GM20431 (cell line): ENCODE data around the gene FRMD4B.
"Not testable (repeated sequence)": the region's sequence is repeated elsewhere in the genome, so short reads cannot be mapped to it uniquely, and the experiment has no call there.

Experiments
- in situ Hi-C: fragments of 300-500 bp; cut with MseI, MboI; formaldehyde crosslinking; loops from one replicate; pipeline ENCODE4 v1.15.0; 2020; ENCODE audit warnings: low sequenced_read_pairs; ENCODE audit not compliant: unreplicated experiment

The FRMD4B gene

DNA sequence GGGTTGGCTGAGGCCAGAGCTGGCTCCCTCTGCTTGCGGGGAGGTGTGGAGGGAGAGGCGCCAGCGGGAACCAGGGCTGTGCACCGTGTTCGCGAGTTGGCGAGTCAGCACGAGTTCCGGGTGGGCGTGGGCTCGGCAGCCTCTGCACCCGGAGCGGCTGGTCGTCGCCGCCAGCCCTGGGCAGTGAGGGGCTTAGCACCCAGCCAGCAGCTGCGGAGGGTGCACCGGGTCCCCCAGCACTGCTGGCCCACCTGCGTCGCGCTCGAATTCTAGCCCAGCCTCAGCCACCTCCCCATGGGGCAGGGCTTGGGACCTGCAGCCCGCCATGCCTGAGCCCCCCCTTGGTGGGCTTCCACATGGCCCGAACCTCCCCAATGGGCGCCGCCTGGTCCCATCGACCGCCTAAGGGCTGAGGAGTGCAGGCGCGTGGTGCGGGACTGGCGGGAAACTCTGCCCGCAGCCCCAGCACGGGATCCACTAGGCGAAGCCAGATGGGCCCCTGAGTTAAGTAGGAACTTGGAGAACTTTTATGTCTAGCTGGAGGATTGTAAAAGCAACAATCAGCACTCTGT is 125.6 kb downstream of the FRMD4B start:
- in situ Hi-C loops = no loop called here

DNA sequence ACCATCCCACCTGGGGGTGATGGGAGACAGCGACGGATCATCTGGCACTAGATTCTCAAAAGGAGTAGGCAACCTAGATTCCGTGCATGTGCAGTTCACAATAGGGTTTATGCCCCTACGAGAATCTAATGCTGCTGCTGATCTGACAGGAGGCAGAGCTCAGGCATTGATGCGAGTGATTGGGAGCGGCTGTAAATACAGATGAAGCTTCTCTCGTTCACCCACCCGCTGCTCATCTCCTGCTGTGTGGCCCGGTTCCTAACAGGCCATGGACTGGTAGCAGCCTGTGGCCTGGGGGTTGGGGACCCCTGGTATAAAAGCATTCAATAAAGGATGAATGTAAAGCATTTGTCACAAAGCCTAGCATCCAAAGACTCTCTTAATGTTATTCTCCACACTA is 126.8 kb downstream of the FRMD4B start:
- in situ Hi-C loops = no loop called here

DNA sequence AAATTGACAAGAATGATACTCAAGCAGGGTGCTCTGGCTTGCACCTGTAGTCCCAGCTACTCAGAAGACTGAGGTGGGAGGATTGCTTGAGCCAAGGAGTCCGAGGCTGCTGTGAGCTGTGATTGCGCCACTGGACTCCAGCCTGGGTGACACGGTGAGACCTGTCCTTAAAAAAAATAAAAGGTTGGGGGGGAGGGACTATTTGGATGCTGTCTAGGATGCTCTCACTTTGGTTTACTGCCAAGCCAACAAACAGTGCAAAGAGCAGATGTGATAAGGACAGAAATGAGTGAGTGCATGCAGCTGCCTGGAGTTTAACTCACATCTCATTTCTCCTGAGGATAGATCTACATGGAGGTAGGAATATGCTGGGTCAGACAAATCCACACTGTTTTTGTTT is 130.0 kb downstream of the FRMD4B start:
- in situ Hi-C loops = no loop called here

DNA sequence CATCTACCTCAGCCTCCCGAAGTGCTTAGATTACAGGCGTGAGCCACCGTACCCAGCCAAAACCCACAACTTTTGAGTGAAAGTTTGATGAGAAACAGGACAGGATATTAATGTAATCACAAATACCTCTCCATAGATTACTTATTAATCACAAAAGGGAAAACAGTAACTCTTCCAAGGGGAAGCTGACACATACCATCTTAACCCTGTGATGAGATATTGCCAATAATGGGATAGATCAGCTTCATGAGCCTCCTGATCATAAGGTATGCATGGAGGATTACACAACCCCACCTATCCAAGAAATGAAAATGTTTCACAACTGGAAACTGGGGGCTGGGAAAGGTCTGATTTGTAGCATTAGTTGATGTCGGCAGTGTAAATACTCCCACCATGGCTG is 131.5 kb downstream of the FRMD4B start:
- in situ Hi-C loops = no loop called here

DNA sequence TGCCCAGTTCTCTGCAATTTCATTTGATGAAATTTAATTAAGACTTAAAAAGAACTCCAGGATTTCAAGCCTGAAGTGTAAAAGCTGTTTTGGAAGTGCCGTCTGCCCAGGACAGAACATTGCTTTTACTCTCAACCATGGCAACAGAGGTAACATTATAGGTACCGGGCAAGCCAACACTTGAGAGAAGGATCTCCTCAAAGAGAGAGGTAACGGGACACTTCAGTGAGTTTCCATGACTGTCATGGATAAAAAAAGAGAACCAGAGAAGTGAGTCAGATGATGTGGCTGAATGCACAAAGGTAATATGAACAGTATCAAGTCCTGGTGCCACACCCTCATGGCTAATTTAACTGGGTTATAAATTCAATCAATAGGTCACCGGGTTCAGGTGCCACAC is 133.3 kb downstream of the FRMD4B start:
- in situ Hi-C loops = no loop called here

DNA sequence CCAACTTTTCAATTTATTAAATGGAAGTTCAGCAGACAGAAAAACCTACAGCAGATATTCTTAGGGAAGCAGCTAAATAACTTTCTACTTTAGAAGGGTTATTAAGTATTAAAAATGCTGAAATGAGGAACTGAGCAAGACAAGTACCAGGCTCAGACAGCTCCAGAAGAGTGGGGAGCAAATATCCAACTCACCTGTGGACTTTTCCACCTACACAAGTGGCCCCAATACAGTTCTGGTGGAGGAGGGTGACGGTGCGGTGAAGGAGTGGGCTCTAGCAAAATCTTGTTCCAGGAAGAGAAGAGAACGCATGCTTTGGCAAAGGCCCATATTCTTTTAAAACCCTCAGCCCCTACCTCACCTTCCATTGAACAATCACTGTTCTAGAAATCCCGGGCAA is 133.7 kb downstream of the FRMD4B start:
- in situ Hi-C loops = no loop called here

DNA sequence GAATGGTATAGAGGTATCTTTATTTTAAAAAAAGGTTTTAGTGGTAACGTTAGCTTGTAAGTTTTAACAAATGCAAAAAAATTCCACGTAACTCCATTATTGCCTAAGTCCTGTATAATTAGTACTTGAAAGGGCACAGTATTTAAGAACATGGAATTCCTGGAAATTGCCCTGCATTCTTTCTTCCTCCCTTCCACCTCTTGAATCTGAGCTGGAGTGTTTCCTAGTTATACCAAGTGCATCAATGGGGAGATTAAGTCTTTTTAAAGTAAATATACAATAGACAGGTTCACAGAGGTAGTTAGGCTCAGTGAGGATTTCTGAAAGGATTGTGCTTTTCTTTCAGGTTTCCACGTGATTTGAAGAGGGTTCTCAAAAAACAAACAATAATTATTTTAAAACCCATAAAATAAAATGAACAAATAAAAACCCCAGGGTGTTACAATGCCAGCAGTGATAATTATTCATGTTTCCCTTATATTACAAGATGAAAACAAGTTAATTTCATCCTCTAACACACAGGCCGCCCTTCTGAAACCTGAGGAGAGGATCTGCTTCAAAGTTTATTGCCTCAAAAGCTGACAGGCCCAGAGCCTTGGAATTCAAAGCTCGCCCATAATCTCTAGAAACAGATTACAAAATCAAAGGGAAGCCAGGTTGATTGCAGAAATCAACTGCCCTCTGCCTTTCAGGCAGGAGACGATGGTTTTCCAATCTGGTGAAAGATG is 134.6 kb downstream of the FRMD4B start:
- in situ Hi-C loops = no loop called here

DNA sequence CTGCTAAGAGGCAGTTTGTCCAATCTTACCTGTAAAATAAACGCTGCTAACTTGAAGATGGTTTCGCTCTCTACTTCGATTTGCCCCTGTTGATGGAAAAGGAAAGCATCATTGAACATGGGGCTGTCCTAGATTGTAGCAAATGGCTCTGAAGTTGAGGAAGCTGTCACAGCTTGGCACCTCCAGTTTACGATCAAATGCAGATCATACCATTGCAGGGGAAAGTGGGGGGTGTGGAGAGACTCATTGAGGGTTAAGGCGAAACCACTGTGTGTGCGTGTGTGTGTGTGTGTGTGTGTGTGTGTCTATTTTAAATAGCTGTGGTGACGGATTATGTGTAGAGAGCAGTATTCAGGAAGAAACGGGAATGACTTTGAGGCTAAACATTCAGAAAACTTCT is 135.9 kb downstream of the FRMD4B start:
- in situ Hi-C loops = no loop called here

DNA sequence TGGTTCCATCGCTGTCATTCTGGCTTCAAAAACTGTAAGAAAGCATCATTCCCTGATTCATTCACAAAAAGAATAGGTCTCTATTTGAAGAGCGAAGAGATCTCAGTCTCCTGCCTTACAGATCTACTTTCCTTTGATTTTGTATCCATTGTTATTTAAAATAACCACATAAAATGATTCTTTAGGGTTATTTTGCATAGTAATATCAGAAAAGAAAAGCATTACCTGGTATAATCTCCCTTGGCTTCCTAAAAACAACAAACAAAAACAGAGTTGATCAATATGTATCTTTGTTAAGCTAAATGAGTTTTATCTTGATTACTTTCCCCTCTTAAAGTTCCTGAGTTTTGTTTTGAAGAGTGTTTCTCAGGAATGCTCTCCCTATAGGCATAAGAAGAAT is 136.9 kb downstream of the FRMD4B start:
- in situ Hi-C loops = no loop called here

DNA sequence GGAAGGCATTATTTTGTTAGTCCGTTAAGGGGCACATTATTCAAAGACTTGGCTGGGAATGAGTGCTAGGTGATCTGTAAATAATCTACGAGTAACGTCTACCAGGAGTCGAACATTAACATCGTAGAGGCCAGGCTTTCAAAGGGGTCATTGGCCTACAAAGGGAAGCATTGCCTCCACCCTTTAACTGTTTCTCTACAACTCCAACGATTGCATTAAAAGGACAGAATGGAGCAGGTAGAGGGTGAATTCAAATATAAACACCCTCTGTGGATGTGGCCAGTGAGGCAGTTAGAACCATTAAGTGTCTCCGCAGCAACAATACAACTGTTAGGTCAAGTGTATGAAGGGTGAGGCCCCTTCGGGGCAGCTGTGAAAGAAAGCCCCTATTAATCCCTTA is 137.5 kb downstream of the FRMD4B start:
- in situ Hi-C loops = no loop called here

DNA sequence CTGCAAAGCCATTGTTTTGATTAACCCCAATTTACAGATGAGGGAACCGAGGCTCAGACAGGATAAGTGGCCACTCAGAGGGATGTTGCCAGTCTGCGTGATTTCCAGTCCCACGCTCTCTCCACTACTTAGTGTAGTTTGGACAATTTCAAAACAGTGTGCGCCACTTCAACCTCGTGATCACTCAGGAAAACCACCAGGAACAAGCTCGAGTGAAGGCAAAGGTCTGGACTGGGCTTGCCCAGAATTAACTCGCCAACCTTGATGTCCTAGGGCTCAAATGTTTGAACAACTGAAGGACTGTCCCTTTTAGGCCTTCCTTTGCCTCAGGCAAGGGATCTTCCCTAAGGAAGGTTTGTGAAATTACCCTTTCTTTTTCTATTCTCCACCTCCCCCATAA is 139.3 kb downstream of the FRMD4B start:
- in situ Hi-C loops = no loop called here

DNA sequence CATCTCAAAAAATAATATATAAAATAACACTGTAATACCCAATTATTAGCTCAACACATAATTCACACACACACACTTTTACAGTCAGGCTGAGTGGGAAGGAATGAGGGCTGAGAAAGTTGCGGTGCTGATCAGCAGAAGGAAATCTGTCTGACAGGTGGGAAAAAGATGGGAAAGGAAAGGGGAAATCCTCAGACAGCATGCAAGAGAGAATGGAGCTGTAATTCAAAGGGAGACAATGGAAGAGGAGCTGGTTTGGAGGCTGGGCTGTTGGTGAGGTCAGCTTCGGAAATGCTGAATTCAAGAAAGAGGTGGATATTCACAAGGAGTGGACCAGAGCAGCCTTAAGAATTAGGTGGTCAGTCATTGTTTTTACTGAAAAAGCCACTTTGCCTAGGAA is 141.8 kb downstream of the FRMD4B start:
- in situ Hi-C loops = no loop called here

DNA sequence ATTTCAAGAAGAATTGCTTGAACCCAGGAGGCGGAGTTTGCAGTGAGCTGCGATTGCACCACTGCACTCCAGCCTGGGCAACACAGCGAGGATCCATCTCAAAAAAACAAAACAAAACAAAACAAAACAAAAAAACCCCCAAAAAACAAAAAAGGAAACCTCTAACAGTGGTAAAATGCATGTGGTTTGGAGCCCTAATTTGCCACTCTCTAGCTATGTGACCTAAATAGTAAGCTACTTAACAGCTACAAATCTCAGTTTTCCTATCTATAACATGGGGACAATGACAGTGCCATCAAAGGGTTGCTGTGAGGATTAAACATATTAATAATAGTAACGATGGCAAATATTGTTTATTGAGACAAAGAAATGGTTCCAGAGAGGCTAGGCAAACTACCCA is 144.1 kb downstream of the FRMD4B start:
- in situ Hi-C loops = no loop called here

DNA sequence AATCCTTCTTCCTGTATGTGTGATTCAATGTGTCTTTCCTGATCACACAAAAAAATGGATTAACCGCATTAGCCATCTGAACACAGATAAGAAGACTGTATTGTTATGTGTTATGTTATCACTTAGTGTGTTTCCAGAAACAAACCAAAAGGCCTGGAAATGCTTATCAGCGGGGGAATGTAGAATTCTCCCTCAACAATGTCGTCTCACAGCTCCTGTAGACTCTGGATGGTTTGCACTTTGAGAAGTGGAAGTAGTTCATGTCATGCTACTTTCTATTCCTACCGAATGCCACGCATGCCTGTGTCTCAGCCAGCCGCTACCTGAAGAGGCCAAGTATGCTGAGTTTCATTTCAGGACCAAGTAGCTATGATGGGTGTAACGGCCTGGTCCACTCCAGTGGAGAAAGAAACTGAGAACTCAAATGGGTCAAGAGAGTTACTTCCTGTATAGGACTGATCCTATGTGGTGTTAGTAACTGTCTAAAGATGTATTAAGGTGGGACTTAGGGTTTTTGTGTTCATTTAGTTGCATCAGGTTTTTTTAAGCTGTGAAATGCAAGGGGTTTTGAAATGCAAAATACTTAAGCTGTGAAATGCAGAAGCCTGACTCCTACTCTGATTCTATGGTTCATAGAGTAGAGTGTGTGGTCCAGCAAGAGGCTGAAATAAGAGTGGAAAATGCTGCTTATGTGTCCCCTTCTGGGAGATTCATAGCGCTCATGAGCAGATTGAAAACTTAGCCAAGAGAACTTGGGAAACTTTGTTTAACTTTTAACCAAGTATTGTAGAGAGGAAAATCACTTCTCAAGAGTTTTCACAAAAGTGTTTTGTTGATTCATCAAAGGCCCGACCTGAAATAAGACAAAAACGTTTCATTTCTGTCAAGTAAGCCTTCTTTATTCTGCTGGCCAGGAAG is 145.0 kb downstream of the FRMD4B start:
- in situ Hi-C loops = no loop called here

DNA sequence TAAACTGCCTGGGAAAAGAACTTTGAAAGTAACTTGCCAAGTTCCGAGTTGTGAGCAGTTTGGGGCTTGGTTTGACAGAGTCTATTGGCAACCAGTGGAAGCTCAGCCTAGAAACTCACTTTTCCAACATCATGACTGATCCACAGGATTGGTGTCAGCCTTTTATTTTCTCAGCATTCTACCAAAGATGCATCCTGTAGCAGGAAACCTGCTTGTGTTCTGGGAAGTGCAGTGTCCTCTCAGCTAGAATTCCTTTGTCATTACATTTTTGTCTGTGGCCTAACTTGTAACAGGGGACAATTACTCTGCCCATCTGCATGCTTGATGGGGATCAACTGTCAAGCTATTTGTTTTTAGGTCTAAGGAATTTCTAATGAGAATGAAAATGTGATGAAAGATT is 146.8 kb downstream of the FRMD4B start:
- in situ Hi-C loops = no loop called here

DNA sequence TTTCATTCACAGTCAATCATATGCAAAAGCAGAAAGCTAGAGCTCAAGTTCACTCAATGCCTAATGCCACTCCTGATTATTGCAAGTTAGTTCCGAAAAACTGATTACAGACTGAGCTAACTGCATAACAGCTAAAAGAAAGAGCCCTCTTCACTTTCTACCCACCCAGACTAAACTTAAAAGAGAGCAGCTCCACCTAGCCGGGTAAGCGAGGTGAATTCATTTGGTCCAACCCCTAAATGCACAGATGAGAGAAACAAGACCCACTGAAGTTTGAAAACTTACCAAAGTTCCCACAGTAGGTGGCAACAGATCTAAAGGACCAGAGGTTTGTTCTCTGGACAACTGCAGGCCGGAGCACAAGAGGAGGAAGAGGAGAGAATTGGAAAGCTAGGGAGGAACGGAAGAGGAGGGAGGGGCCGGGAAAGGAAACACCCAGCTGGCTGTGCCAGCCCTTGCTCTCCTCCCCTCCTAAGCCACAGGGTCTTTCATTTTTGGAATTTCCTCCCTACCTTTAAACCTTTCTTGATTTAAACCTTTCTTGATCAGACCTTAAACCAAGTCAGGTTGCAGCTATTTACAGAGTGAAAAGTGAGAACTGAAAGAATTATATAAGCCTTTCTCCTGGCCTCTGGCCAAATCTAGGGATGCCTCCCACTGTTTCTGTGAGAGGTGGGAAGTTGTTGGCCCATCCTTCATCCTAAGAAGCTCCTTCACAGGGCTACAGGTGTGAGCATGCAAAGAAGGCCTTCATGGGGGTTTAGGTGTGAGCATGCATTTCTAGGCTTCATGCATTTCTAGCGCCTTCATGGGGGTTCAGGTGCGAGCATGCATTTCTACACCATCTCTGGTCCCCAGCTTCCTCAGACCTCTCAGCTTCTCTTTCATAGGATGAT is 148.8 kb downstream of the FRMD4B start:
- in situ Hi-C loops = no loop called here

DNA sequence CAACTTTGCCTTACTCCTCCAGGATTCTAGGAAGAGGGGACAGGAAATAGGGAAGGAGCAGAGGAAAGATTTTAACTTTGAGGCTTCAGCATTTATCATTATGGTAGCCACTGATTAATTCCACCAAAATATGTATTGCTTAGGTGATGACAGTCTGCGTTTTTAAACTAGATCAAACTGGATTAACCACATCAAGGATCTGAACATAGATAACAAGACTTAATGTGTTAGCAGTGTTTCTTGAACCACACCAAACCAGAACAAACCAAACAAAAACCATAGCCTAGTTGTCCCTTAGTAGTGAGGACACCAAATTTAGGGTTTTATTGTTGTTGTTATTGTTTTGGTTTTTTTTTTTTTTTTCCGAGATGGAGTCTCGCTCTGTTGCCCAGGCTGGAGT is 150.0 kb downstream of the FRMD4B start:
- in situ Hi-C loops = no loop called here

DNA sequence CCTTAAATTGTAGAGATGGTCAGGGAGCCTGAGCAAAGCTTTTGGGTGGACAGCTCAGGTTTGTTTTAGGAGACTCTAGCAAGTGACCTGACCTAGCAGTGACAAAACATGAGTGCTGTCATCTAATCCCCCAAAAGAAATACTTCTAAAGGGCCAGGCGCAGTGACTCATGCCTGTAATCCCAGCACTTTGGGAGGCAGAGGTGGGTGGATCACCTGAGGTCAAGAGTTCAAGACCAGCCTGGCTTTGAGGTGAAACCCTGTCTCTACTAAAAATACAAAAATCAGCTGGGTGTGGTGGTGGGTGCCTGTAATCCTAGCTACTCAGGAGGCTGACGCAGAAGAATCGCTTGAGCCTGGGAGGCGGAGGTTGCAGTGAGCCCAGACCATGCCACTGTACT is 150.7 kb downstream of the FRMD4B start:
- in situ Hi-C loops = not testable (repeated sequence)

DNA sequence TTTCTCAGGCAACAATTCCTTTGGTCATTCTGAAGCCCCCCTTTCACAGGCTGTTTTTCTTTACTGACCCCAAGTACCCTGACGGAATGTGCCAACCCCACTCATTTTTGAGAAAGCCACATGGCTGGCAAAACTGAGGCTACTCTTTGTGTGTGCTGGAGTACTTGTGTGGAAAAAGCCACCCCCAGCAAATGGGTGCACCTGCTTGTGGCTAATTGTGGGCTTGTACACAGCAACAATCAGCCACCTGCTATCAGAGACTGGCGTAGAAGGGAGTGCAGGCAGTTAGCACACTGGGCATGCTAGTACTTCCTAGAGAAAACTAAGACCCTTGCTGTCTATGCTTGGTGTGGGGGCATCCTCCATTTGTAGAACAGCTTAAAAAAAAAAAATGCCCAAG is 153.4 kb downstream of the FRMD4B start:
- in situ Hi-C loops = no loop called here

DNA sequence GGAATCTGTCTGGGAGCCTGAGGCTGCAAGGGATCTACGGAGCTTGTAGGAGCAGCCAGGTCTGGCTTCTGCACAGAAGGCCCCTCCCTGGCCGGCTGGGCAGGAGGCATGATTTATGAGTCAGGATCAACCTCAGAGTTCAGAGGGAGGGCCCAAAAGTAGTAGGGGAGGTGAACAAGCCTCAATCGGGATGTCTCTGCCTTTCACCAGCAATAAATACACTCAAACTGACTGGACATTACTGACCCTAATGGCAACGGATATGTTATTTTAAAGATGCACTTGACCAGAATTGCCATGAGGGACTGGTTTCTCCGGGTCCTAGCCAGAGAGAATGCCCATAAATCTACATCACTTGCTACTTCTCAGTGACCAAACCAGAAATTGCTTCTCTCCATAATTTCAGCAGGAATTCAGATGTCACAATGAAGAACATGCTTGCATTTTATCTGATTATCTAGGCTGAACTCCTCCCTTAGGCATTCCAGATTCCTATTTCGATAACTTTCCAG is 153.9 kb downstream of the FRMD4B start:
- in situ Hi-C loops = no loop called here
